Measurements from ENCODE around the gene NUTM1.
"Not testable (repeated sequence)": the region's sequence is repeated elsewhere in the genome, so short reads cannot be mapped to it uniquely, and the experiment has no call there.

The NUTM1 gene

DNA sequence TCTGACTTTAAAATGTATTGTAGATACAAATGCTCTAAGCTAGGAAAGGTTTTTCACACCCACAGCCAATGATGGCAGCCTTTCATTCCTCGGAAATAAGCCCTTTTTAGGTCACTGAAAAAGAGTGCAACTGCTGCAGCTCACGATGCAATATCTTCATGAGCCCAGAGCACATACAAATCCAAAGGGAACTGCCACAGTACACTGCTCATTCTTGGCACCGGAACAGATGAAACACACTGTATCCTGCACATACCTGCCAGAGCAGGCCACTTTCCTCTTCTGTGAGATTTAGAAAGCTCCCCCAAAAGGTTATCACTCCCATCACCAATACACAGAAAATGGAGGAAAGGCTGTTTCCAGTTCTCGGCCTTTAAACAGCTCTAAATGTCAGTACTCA, 37.4 kb downstream of the NUTM1 start:
- not testable (repeated sequence) for H3K36me3 ChIP-seq (ENCODE audit: control insufficient read depth, insufficient read depth, low read length); H4K8ac ChIP-seq (ENCODE audit: low read depth, low read length); H3K4me3 ChIP-seq (ENCODE audit: low read length); H3K18ac ChIP-seq (ENCODE audit: low read length); H3K9ac ChIP-seq (ENCODE audit: low read length); H3K23ac ChIP-seq (ENCODE audit: low read length); H3K4me1 ChIP-seq (ENCODE audit: control insufficient read depth, low read depth, low read length); H3K27ac ChIP-seq (ENCODE audit: low read depth, low read length); H3K4ac ChIP-seq (ENCODE audit: low read depth, low read length); H3K79me2 ChIP-seq (ENCODE audit: control insufficient read depth, insufficient read depth, low read length); H2BK15ac ChIP-seq (replicated peaks; ENCODE audit: low read depth); H3K56ac ChIP-seq (ENCODE audit: low read length); H3K27me3 ChIP-seq (ENCODE audit: insufficient read depth, low read length, poor library complexity); DNase-seq; H3K4me2 ChIP-seq (ENCODE audit: low read length); H2BK120ac ChIP-seq (ENCODE audit: low read depth, low read length); H2BK5ac ChIP-seq (ENCODE audit: low read length); H3K79me1 ChIP-seq (ENCODE audit: low read length); H2AK5ac ChIP-seq (ENCODE audit: low read length); H4K5ac ChIP-seq (ENCODE audit: low read length)
- no CpG with 5 or more reads among the region's 4 CpGs for WGBS (ENCODE audit: extremely low coverage, insufficient coverage, low lambda C conversion rate)

GRCh38 chr15:34381829-34382521, 38.9 kb downstream of the NUTM1 start:
- not testable (repeated sequence) for H4K5ac ChIP-seq (ENCODE audit: low read length); H3K27ac ChIP-seq (ENCODE audit: low read depth, low read length); H3K56ac ChIP-seq (ENCODE audit: low read length); H3K4me3 ChIP-seq (ENCODE audit: low read length); H3K23ac ChIP-seq (ENCODE audit: low read length); DNase-seq; H2BK5ac ChIP-seq (ENCODE audit: low read length); H3K4me2 ChIP-seq (ENCODE audit: low read length); H3K4me1 ChIP-seq (ENCODE audit: control insufficient read depth, low read depth, low read length); H2BK15ac ChIP-seq (replicated peaks; ENCODE audit: low read depth); H4K8ac ChIP-seq (ENCODE audit: low read depth, low read length); H3K4ac ChIP-seq (ENCODE audit: low read depth, low read length); H3K79me2 ChIP-seq (ENCODE audit: control insufficient read depth, insufficient read depth, low read length); H3K18ac ChIP-seq (ENCODE audit: low read length); H3K36me3 ChIP-seq (ENCODE audit: control insufficient read depth, insufficient read depth, low read length); H3K79me1 ChIP-seq (ENCODE audit: low read length); H2AK5ac ChIP-seq (ENCODE audit: low read length); H3K27me3 ChIP-seq (ENCODE audit: insufficient read depth, low read length, poor library complexity); H2BK120ac ChIP-seq (ENCODE audit: low read depth, low read length); H3K9ac ChIP-seq (ENCODE audit: low read length)
- no CpG with 5 or more reads among the region's 19 CpGs for WGBS (ENCODE audit: extremely low coverage, insufficient coverage, low lambda C conversion rate)

GRCh38 chr15:34389594-34390086, 46.5 kb downstream of the NUTM1 start:
- H3K18ac ChIP-seq (ENCODE audit: low read length); H2BK5ac ChIP-seq (ENCODE audit: low read length); H2AK5ac ChIP-seq (ENCODE audit: low read length); H3K4me1 ChIP-seq (ENCODE audit: control insufficient read depth, low read depth, low read length); H3K27me3 ChIP-seq (ENCODE audit: insufficient read depth, low read length, poor library complexity); DNase-seq; H3K4me2 ChIP-seq (ENCODE audit: low read length); H4K5ac ChIP-seq (ENCODE audit: low read length); H3K56ac ChIP-seq (ENCODE audit: low read length); H3K79me1 ChIP-seq (ENCODE audit: low read length); H3K4ac ChIP-seq (ENCODE audit: low read depth, low read length); H4K8ac ChIP-seq (ENCODE audit: low read depth, low read length); H3K27ac ChIP-seq (ENCODE audit: low read depth, low read length); H3K79me2 ChIP-seq (ENCODE audit: control insufficient read depth, insufficient read depth, low read length); H2BK120ac ChIP-seq (ENCODE audit: low read depth, low read length); H3K4me3 ChIP-seq (ENCODE audit: low read length); H3K9ac ChIP-seq (ENCODE audit: low read length); H3K23ac ChIP-seq (ENCODE audit: low read length); H3K36me3 ChIP-seq (ENCODE audit: control insufficient read depth, insufficient read depth, low read length); H2BK15ac ChIP-seq (replicated peaks; ENCODE audit: low read depth): not testable (repeated sequence)
- WGBS (ENCODE audit: extremely low coverage, insufficient coverage, low lambda C conversion rate), result no CpG with 5 or more reads among the region's 16 CpGs

DNA sequence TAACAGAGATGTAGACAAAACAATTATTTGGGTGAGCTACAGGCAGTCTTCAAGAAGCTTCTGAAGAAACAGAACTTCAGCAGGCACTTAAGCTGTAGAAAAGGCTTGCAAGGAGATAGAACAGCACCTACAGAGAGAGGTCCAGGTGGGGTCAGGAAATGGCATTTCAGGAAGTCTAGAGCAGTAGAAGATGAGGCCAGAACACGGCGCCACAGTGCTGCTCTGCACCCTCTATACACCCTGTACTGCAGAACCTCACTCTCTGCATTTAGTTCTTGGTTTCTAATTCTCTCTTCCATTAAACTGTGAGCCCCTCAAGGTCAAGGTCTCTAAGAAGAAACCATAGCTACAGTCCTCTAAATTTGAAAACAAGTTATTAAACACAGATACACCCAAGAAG, 49.9 kb downstream of the NUTM1 start:
- H2BK15ac ChIP-seq (replicated peaks; ENCODE audit: low read depth); H3K27ac ChIP-seq (ENCODE audit: low read depth, low read length); H3K4ac ChIP-seq (ENCODE audit: low read depth, low read length); H3K56ac ChIP-seq (ENCODE audit: low read length); H3K79me1 ChIP-seq (ENCODE audit: low read length); H3K79me2 ChIP-seq (ENCODE audit: control insufficient read depth, insufficient read depth, low read length); H3K9ac ChIP-seq (ENCODE audit: low read length); H3K4me3 ChIP-seq (ENCODE audit: low read length); H4K8ac ChIP-seq (ENCODE audit: low read depth, low read length); H2AK5ac ChIP-seq (ENCODE audit: low read length); H3K4me2 ChIP-seq (ENCODE audit: low read length); H3K27me3 ChIP-seq (ENCODE audit: insufficient read depth, low read length, poor library complexity); DNase-seq; H3K4me1 ChIP-seq (ENCODE audit: control insufficient read depth, low read depth, low read length); H2BK5ac ChIP-seq (ENCODE audit: low read length); H3K18ac ChIP-seq (ENCODE audit: low read length); H3K36me3 ChIP-seq (ENCODE audit: control insufficient read depth, insufficient read depth, low read length); H2BK120ac ChIP-seq (ENCODE audit: low read depth, low read length); H4K5ac ChIP-seq (ENCODE audit: low read length); H3K23ac ChIP-seq (ENCODE audit: low read length): not testable (repeated sequence)
- WGBS (ENCODE audit: extremely low coverage, insufficient coverage, low lambda C conversion rate), result no CpG with 5 or more reads among the region's 2 CpGs

- no CpG with 5 or more reads among the region's 6 CpGs for WGBS (ENCODE audit: extremely low coverage, insufficient coverage, low lambda C conversion rate)
- not testable (repeated sequence) for H2BK5ac ChIP-seq (ENCODE audit: low read length); H3K4me3 ChIP-seq (ENCODE audit: low read length); DNase-seq; H3K23ac ChIP-seq (ENCODE audit: low read length); H3K18ac ChIP-seq (ENCODE audit: low read length); H3K36me3 ChIP-seq (ENCODE audit: control insufficient read depth, insufficient read depth, low read length); H3K4ac ChIP-seq (ENCODE audit: low read depth, low read length); H4K8ac ChIP-seq (ENCODE audit: low read depth, low read length); H3K9ac ChIP-seq (ENCODE audit: low read length); H4K5ac ChIP-seq (ENCODE audit: low read length); H3K27ac ChIP-seq (ENCODE audit: low read depth, low read length); H2AK5ac ChIP-seq (ENCODE audit: low read length); H3K79me1 ChIP-seq (ENCODE audit: low read length); H3K79me2 ChIP-seq (ENCODE audit: control insufficient read depth, insufficient read depth, low read length); H3K56ac ChIP-seq (ENCODE audit: low read length); H3K4me2 ChIP-seq (ENCODE audit: low read length); H3K27me3 ChIP-seq (ENCODE audit: insufficient read depth, low read length, poor library complexity); H3K4me1 ChIP-seq (ENCODE audit: control insufficient read depth, low read depth, low read length); H2BK120ac ChIP-seq (ENCODE audit: low read depth, low read length); H2BK15ac ChIP-seq (replicated peaks; ENCODE audit: low read depth)
Observed at GRCh38 chr15:34397637-34398259, 54.6 kb downstream of the NUTM1 start.

Data from mesendoderm (in vitro differentiated cells).